Stimulated activated CD4-positive, alpha-beta T cell treated with anti-CD3 and anti-CD28 coated beads, Interleukin-15, amount 100 ng/mL, for 24 hours (primary cell): ENCODE data around the gene CCDC142.

Experiments
- DNase-seq: peaks from one replicate; pipeline ENCODE4 v3.0.0-alpha.2; 2020

Gene CCDC142, protein sequence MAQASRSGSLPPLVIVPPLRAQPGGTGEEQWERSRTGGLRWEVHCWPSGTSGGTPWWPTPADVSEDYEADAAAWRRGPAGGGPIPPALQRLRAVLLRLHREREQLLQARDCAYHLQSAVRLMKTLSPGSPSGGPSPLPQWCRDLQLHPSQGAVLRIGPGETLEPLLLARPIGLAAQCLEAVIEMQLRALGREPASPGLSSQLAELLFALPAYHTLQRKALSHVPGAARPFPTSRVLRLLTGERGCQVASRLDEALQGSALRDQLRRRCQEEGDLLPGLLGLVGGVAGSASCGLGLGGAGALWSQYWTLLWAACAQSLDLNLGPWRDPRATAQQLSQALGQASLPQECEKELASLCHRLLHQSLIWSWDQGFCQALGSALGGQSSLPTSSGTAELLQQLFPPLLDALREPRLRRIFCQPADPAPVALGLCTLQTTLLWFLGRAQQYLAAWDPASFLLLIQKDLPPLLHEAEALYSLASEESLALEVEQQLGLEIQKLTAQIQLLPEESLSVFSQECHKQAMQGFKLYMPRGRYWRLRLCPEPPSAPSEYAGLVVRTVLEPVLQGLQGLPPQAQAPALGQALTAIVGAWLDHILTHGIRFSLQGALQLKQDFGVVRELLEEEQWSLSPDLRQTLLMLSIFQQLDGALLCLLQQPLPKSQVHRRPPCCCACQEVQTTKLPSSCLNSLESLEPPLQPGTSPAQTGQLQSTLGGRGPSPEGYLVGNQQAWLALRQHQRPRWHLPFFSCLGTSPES

DNA sequence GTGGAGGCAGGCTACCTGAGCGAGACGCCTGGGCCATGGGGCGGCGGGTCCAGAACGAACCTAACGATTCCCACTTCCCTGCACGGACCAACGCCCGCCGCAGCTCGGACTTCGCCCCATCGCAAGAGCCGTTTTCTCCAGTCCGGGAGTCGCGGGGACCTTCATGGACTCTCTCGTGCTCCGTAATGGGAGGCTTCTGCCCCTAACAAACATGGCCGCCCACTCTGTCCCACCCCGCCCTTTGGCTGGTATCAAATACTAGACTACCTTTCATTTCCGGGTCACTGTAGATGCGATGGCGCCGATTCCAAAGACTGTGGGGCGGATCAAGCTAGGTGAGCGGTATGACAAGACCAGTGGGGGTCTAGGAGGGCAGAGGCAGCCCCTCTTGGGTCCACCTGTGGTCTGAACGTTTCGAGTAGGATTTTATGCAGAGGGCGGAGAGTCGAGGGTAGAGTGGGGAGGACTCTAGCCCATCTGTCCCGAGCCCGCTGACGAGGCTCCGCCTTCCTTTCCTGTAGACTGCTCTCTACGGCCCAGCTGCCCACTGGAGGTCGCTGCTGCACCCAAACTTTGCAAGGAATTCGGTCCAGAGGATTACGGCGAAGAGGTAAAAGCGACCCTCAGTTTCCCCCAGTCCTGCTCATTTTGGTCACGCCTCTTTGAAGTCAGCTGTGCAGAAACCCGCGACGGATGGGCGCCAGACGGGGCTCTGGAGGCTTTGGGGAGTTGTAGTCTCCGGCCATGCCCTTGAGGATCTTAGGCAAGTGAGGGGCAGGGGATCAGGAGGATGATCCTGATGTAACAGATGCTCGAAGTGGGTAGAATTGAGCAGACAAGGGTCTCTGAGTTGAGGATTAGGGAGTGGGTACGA lies at the start of gene CCDC142, which contains the start of gene TTC31:
Gene CCDC142, minus strand, starts transcription at position 198 of the 874 bp plus-strand sequence. Its CDS starts 161 bp downstream, at position 37.
Gene TTC31, plus strand, starts transcription at position 281 of the 874 bp plus-strand sequence. Its CDS starts 15 bp downstream, at position 296.
- DNase-seq, result peak; percentile 96

DNA sequence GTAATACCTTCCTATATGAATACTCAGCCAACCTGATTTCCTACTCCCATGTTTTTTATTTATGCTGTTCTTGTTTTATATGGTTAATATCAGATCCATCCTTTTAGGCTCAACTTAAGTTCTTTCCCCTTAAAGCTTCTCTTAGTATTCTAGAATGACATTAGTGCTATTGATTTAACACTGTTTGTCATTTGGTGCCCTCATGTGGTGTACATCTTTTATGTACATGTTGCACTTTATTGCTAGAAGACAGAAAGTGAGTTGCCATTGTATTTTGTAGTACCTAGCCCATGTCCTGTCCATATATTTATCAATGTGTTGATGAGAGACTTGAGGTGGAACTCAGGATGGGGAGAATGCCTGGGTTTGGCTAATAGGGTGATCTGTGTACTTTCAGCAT lies 49.4 kb upstream of the CCDC142 start:
- no peak for DNase-seq

DNA sequence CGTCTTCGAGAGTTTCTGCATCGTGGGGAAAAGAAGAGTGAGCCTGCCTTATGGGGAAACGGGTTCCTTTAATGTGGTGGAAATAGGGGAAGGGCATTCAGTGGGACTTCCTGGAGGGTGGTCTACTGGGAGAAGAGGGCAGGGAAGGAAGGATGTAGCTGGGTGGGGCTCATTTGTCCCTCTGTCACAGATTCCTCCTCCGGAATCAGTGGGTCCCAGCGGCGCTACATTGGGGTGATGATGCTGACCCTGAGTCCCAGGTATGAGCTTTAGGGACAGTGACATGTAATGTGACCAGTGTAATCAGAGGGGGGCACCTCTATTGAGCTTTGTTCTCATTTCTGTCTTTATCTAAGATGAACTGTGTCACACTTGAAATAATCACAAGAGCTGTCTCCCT lies 48.9 kb upstream of the CCDC142 start:
- DNase-seq, result no peak

DNA sequence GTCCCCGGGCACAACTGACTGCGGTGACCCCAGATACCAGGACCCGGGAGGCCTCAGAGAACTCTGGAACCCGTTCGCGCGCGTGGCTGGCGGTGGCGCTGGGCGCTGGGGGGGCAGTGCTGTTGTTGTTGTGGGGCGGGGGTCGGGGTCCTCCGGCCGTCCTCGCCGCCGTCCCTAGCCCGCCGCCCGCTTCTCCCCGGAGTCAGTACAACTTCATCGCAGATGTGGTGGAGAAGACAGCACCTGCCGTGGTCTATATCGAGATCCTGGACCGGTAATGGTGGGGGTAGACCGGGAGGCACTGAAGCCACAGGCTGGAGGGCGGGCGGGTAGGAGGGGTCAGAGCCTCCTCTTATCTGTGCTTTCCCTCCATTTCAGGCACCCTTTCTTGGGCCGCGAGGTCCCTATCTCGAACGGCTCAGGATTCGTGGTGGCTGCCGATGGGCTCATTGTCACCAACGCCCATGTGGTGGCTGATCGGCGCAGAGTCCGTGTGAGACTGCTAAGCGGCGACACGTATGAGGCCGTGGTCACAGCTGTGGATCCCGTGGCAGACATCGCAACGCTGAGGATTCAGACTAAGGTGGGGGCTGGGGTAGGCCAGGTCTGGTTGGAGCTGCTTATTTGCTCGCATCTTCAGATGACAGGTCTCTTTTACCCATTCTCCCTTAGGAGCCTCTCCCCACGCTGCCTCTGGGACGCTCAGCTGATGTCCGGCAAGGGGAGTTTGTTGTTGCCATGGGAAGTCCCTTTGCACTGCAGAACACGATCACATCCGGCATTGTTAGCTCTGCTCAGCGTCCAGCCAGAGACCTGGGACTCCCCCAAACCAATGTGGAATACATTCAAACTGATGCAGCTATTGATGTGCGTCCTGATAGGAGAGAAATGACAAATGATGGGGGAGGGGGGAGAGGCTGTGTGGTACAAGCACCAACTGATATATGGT lies 47.7 kb upstream of the CCDC142 start:
- DNase-seq, result peak; percentile 65

DNA sequence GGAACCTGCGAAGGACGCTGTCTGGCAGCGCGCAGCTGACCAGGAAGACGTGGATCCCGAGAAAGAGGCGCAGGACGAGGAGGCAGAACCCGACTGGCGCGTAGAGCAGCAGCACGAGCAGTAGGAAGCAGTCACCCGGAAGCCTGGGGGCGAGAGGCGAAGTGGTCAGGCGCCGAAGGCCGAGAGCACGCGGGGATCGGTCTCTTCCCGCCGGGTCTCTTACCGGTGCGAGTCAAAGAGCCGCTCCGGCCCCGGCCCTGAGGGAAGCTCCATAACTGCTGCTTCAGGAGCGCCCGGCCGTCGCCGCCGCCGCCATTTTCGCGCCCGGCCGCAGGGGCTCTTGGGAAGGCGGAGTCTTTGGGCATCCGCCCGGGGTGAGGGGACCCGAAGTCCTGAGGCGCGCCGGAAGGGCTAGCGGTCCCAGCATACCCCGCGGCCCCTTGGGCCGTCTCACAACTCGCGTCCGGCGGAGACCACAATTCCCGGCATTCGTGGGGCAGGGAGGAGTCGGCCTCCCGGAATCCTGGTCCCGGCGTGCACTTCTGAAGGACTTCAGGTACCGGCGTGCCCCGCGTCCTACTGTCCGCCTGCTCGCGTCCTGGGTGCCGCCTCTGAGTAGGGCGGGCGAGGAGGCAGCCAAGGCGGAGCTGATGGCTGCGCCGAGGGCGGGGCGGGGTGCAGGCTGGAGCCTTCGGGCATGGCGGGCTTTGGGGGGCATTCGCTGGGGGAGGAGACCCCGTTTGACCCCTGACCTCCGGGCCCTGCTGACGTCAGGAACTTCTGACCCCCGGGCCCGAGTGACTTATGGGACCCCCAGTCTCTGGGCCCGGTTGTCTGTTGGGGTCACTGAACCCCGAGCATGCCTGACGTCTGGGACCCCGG lies 46.8 kb upstream of the CCDC142 start, which contains the start of the genes AUP1 and HTRA2:
Gene AUP1, minus strand, starts transcription at position 350 of the 882 bp plus-strand sequence. Its CDS starts 77 bp downstream, at position 273.
Gene HTRA2, plus strand, starts transcription at position 577 of the 882 bp plus-strand sequence. Its CDS starts 74 bp downstream, at position 651.
- DNase-seq, result peak; percentile 97

DNA sequence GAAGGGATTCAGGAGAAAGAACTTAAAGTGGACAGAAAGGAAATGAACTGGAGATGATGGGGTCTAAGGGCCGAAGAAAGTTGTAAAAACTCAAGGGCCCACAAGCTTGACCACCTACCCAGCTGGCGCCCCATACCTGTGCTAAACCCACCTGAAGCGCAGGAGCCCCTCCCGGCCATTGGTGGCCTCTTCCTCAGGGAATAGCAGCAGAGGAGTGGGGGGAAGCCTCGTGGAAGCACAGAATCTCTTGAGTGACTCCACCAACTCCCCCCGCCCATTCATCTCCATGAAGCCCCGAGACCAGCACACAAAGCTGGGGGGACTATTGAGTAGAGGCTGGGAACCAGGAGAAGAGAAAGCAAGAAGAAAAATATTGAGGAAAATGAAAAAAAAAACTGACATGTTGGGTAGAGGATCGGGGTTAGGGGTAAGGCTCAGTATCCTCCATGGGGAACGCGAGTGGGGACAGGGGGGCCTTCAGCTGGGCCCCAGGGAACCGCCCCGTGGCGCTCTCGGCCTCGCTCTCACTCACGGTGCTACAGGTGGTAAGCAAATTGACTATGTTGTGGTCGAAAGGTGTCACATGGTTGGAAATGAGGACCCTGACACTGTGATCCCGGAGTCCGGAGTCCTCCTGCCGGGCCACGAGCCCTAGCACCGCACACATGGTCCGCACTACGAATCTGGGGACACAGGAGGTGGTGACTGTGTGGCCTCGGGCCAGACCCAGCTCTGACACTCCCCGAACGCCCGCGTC lies 46.0 kb upstream of the CCDC142 start:
- no peak for DNase-seq

DNA sequence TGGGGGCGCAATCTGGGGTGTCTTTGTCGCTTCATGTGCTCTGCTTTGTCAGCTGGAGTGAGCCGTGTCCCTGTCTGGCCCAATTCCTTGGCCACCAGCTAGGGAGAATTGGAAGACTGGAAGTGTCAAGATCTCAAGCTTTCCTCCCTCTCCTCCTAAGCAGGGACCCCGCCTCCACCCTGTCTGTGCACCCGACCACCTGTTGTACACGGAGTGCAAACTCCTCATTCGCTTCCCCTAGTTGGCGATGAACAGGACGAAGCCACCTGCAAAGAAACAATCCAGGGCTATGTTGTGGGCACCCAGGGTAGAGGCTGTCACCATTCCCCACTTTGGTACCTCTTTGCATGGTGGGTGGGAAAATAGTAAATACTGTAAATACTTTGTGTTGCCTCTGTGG lies 44.9 kb upstream of the CCDC142 start:
- no peak for DNase-seq

DNA sequence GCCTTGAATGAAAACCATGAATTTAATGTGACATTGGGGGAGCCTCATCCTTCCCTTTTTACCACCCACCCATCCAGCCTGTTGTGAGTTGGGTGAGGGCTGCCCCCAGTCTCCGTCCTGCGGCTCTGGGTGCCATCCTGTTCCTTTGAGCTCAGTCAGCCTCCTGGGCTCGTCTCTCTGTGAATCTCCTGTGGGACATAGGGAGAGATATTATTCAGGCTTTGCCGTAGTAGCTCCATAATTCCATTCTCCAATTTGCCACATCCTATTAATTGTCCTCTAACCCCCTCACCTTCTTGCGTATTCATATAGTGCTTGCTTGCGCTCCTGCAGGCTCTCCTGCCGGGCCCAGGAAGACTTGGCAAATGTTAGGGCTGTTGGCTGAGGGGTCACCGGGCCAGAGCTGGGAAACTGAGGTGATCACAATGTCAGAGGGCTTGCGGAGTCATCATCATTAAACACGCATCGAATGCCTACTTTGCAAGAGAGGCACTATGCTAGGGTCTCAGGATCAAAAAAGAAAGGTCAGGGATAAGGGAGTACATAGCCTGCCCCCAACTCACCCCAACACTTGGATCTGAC lies 43.9 kb upstream of the CCDC142 start:
- no peak for DNase-seq

DNA sequence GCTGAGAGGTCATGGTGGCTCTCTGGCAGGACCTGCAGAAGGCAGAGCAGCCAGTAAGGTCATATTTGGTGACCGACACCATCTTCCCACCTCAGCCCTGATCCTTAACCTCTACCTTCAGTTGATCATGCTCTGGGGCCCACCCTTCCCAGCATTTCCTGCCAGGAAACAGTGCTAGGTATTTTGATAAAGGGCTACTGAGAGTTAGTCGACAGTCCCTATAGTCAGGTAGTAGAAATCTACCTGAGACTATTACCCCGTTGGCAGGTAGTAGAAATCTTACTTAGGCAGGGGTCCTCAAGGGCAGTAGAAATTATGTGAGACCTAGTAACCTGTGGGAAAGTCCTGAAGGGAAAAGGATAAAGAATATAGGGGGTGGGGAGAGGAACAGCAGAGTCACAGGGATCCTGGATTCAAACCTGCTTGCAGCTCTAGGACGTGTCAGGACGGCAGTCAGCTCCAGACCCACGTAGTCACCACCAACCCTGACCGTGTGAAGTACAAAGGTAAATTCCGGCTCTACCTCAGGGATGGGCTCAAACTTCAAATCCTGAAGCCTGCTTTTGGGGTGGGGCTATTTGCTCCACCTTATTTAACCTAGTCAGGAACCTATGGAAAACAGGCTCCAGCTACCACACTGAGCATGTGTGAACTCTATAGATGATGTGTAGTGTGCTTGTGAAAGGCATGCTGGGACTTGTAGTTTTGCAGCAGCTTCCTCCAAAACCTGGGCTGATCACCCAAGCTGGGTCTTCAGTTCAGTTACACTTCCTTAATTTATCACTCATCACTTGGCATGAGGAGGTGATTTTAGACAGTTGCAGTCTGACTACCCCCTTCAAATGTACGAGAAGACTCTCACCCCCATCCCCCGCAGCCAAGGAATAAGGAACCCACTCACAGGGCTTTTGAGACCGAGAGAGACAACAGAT lies 43.2 kb upstream of the CCDC142 start, which contains the start of gene DQX1:
Gene DQX1, minus strand, starts transcription at position 515 of the 932 bp plus-strand sequence. Its CDS starts 502 bp downstream, at position 13.
- DNase-seq, result no peak

DNA sequence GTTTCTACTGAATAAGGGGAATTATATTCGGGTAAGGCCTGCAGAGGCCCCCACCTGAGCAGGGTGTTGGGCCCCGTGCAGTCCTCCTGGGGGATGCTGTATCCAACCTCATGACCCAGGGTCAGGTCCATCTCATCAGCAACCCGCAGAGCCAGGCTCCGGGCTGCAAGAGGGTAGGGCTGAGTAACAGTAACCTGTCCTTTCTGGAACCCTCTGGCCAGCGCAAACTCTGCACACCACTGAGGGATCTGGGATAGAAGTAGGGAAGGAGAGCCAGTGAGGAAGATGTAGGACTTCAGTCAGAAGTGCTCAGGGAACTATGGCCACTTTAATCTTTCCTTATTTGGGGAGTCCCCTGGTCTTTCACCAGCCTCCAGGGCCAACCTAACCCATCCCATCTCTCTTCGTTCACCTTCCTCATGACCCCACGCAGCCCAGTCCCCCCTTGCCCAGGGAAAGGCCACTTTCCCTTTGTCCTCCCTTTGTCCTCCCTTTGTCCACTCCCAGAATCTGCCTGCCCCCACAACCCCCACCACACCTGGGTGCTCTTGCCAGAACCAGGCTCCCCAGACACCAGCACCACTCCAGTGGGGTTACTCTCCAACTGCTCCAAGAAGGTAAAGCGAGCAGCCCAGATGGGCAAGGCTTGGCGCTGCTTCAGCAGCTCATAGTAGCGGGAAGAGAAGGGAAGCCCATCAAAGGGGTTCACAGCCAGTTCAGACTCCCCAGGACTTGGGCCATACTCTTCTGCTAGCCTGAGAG lies 42.3 kb upstream of the CCDC142 start:
- no peak for DNase-seq

DNA sequence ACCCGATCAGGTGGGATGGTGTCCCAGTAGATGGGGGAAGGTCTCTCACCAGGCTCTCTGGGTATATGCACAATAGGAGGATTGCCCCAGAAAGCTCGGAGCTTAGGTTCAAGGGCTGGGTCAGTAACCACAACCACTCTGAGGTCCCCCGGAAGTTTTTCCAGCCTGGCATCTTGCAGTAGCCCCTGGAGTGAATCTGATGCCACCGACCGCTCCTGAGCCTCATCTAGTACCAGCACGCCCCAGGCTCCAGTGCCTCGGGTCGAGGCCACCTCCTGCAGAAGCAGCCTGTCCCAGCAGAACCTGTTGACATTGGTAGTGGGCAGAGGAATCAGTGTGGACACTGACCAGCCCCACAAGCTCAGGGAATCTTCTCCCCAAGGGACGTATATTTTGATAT lies 41.2 kb upstream of the CCDC142 start:
- no peak for DNase-seq

DNA sequence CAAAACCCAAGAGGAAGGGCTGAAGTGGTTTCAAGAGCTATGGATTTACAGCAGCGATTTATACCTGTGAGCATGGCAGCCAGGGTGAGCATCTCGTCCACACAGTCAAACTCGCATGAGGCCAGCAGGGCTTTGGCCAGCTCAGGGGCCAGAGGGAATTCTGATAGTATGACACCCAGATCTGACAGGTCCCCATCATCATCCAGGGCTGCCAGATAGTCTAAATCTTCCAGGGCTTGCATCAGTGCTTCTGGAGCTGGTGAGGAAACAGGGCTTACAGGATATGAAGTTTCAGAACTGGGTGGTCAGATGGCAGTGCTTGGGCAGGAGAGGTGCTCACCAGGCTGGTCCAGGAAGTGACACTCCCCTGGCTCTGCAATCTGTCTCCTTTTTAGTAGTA lies 39.7 kb upstream of the CCDC142 start:
- DNase-seq, result no peak

DNA sequence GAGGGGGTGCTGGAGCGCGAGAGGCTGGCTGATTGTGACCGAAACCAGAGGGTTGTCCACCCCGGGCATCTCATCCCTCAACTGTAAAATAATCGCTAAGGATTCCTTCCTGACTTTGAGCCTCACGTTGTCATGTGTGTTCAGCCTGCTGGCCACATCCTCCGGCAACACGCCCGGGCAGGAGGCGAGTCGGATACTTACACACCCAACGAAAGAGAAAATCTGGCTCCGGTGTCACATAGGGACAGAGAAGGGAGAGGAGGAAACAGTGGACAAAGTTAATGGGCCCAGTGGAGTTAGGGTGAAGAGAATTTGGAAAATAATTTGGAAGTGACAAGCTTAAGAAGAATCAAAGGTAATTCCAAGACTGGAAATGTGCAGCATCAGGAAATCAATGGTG lies 33.9 kb upstream of the CCDC142 start:
- no peak for DNase-seq

DNA sequence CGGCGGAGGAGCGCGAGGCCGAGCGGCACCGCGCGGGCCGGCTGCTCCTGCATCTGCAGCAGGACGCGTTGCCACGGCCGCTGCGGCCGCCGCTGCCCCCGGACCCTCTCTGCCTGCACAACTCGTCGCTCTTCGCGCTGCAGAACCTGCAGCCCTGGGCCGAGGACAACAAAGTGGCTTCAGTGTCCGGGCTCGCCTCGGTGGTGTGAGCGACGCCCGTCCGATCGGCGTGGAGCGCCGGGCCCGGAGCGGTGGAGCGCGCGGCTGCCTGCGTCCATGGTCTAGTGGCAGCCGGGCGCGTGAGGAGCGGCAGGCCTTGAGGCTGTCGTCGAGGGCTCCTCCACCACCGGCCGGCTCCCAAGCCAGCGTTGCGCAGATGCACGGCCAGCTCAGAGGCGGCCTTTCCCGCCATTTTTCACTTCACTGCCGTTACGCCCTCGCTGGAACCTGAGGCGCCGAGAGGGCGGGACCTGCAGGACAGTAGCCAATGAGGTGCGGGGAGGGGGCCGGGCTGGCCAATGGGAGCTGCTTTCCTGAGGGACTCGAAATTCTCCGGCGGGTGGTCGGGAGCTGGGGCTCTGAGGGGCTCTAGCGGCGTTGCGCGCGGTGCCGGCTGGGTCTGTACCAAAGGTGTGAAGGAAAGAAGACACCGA lies 33.3 kb upstream of the CCDC142 start:
- peak; percentile 84 for DNase-seq

DNA sequence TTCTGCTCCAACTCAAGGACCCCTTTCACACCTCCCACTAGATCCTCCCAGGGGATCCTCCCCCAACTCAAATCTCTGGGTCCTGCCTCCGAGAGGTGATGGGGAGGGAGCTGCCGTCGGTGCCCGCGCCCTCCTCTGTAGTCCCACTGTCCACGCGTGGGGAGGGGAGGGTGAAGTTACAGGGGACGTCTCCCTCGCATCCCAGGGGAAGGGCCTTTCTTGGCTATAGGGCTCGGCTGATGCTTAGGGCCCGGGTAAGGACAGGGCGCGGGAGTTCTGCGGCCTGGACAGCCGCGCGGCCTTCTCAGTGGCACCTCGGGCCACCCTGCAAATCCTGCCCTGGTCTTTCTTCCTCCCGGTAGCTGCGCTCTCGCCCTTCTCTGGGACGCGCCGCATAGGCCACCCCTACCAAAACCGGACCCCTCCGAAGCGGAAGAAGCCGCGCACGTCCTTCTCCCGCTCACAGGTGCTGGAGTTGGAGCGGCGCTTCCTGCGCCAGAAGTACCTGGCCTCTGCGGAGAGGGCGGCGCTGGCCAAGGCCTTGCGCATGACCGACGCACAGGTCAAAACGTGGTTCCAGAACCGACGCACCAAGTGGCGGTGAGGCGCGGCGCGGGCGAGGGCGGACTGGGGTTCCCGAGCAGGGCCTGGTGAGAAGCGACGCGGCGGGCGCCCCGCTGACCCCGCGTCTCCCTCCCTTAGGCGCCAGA lies 32.6 kb upstream of the CCDC142 start:
- DNase-seq, result peak; percentile 37
